ENCODE results near the gene ITPRID1.

ITPRID1 gene

DNA sequence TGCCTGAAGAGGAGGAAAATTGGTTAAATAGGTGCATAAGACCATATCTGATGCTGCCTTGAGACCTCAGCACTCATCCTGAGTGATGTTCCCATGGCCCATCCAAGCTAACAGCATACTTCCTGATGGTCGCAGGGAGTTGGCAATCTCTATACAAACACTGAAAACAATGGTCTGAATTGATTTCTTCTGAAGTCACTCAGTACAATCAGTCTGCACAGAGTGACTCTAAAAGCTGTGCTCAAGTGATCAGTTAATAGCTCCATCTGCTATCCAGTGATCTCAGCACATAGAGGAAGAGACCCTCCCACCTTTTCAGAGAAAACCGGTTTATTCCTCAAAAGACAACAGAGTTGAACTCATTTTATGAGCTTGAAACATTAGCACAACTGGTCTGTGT is 177.0 kb downstream of the ITPRID1 start:
- DNase-seq (no peak), ATAC-seq (no peak)
- no peak overlapping the region for H3K4me3 Mint-ChIP-seq
- no peak overlapping the region for H3K27ac Mint-ChIP-seq
- no peaks in the 10 kb centered on the region for H3K27me3 Mint-ChIP-seq
- peaks cover 0 to 7% of the 10 kb centered on the region in 2 donors for H3K9me3 Mint-ChIP-seq
- H3K4me1 Mint-ChIP-seq = no peaks in the 10 kb centered on the region

DNA sequence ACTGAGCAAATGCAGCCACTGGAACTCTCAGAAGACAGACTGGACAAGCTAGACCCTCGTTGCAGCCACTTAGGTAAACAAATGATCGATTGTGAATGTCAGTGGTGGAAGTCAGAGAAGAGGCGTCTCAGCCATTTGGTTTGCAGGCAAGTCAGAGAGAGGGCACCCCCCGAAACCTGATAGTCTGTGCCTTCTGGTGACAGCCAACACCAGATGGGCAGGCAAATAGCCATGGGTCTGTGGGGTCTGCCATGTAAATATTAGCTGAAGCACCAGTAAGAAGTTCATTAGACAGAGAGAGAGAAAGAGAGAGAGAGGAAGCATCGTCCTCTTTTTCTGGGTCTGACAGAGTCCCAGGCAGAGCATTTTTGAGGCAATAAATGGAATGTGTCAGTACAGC is 178.6 kb downstream of the ITPRID1 start:
- DNase-seq = no peak
- H3K4me1 Mint-ChIP-seq = no peaks in the 10 kb centered on the region
- peaks cover 0 to 7% of the 10 kb centered on the region in 2 donors for H3K9me3 Mint-ChIP-seq
- H3K27me3 Mint-ChIP-seq = no peaks in the 10 kb centered on the region
- H3K4me3 Mint-ChIP-seq = no peak overlapping the region
- no peak overlapping the region for H3K27ac Mint-ChIP-seq
- no peak for ATAC-seq

DNA sequence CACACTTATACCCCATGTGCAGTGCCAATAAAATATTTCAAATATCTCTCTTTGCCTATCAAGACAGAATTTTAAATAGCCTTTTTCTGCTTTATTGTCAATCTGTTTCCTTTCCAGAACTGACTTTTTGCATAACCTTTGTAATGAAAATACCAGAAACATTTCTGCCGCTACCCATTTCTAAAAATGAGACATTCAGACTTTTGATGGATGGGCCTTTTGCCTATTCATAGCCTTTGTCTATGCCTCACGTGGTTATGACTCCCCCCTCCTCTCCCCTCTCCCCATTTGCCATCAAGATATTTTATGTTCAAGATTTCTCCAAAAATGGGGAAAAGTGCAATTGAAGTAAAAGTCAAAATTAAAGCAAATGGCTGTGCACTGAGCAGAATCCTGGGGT is 179.0 kb downstream of the ITPRID1 start:
- no peaks in the 10 kb centered on the region for H3K27me3 Mint-ChIP-seq
- H3K9me3 Mint-ChIP-seq = peaks cover 0 to 7% of the 10 kb centered on the region in 2 donors
- H3K27ac Mint-ChIP-seq = no peak overlapping the region
- no peak for ATAC-seq
- no peaks in the 10 kb centered on the region for H3K4me1 Mint-ChIP-seq
- no peak overlapping the region for H3K4me3 Mint-ChIP-seq
- no peak for DNase-seq

DNA sequence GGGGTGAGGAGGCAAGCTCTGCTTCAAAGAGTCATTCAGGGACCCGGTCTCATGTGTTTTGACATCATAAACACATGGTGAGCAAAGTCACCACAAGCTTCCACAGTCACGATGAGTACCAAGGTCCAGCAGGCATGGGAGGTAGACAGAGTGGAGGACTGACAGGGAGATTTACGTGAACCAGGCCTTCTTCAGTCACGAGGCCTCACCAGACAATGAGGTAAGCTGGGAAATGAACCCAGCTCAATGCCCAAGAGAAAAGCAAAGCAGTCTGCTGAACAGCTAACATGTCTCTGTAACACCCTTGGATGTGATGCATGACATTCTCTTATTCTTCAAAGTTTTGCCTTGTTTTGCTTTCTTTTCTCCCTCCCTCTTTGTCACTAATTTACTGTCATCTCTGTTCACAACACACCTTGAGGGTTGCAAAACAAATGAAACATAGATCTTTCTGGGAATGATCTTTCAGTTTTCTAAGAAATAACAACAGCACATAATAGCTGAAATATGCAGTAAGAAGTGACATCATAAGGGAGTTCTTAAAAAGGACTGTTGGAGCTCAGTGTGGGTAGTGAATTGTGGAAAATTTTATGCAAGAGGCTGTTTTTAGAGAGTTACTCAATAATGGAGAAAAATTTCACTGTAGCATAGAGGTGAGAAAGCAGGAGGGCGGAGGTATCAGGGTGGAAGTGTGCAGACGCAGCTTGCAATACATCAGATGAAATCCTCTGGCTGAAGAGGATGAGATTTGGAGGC is 182.1 kb downstream of the ITPRID1 start:
- DNase-seq (no peak), ATAC-seq (no peak)
- Mint-ChIP-seq H3K27ac (no peak overlapping the region), H3K4me1 (no peaks in the 10 kb centered on the region), H3K4me3 (no peak overlapping the region), H3K27me3 (no peaks in the 10 kb centered on the region), H3K9me3 (peaks cover 0 to 7% of the 10 kb centered on the region in 2 donors)

DNA sequence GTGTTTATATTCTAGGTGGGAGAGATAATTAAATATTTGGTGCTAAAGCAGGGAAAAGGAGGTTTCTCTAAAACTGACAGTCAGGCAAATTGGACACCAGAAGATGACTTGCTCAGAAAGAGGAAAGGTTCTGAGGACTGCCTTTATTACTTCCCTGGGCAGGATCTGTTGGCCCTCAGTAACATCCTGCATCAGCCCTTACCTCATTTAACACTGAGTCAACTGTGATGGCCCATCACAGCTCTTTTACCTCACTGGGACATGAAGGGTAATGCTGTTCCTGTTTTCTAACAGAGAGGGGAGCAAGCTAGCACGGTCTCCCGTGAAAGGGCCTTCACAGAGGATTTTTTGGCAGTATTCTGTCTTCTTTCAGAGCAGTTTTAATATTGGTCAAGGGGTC is 185.2 kb downstream of the ITPRID1 start:
- H3K27ac Mint-ChIP-seq = no peak overlapping the region

DNA sequence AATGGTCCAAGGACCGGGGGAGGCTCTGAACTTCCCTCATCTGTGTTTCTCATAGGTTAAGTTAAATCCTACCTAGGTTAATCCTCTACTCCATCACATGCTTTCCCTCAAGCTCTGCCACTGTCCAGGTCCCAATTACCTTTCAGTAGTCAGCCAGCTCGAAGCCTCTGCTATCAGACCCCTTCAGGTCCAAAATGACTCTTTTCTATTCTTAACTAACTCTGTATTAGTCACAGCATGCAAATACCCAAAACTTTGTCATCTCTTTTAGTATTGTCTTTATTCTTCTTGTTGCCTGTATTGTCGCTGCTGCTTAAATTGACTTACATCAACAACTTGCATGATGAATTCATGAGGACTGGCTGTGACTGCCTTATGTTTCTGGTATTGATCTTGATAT is 188.5 kb downstream of the ITPRID1 start:
- H3K4me3 Mint-ChIP-seq = no peak overlapping the region
- H3K27me3 Mint-ChIP-seq = no peaks in the 10 kb centered on the region
- ATAC-seq = no peak
- H3K27ac Mint-ChIP-seq = no peak overlapping the region
- peaks cover 0 to 6% of the 10 kb centered on the region in 2 donors for H3K9me3 Mint-ChIP-seq
- no peak for DNase-seq
- no peaks in the 10 kb centered on the region for H3K4me1 Mint-ChIP-seq

More for the DNA sequence above, 185.2 kb downstream of the ITPRID1 start:
- ATAC-seq (no peak), DNase-seq (no peak)
- H3K4me1 Mint-ChIP-seq = no peaks in the 10 kb centered on the region
- peaks cover 0 to 7% of the 10 kb centered on the region in 2 donors for H3K9me3 Mint-ChIP-seq
- H3K4me3 Mint-ChIP-seq = no peak overlapping the region
- H3K27me3 Mint-ChIP-seq = no peaks in the 10 kb centered on the region

DNA sequence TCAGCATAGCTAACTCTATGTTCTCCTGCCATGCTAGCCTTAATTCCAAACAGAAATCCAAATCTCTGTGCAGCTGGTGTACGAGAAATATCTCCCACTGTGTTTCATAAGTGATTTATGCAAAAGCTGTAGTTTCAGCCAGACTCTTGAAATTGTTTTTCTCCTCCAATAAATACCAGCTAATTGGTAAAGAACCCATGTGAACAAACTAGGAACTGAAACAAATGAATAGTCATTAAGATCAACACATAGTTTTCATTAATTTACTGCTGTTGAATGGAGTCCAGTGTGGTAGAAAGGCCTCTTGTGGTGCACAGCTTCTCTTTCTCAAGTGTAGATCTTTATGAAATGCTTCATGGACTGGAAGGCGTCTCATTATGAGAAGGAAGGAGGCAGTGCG is 191.5 kb downstream of the ITPRID1 start:
- H3K27ac Mint-ChIP-seq = no peak overlapping the region
- H3K9me3 Mint-ChIP-seq = peaks cover 0 to 6% of the 10 kb centered on the region in 2 donors
- H3K4me1 Mint-ChIP-seq = no peaks in the 10 kb centered on the region
- H3K4me3 Mint-ChIP-seq = no peak overlapping the region
- no peak for ATAC-seq
- DNase-seq = no peak
- H3K27me3 Mint-ChIP-seq = no peaks in the 10 kb centered on the region

DNA sequence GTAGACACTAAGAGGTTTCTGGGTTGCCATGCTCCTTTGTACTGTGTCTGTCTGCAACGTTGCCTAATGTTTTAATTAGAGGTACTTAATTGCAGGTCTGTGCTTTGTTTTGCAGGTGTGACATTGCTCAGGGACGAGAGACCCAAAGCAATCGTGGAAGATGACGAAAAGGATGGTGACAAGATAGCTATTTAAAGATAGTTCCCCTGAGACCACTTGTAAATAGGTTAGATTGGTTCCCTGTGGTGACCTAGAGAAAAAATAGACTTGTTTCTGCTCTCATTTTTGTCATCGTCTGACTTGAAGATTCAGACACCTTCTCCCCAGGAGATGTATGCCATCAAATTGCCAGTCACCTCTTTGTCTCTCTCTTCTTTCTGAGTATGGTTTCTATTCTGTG is 193.2 kb downstream of the ITPRID1 start:
- DNase-seq (no peak), ATAC-seq (no peak)
- H3K4me3 Mint-ChIP-seq = no peak overlapping the region
- no peaks in the 10 kb centered on the region for H3K4me1 Mint-ChIP-seq
- no peaks in the 10 kb centered on the region for H3K27me3 Mint-ChIP-seq
- no peak overlapping the region for H3K27ac Mint-ChIP-seq
- H3K9me3 Mint-ChIP-seq = peaks cover 0 to 12% of the 10 kb centered on the region in 2 donors
